Measurements from ENCODE around the gene PABPC1L. TPM values are rescaled to one million over a fixed set of nuclear protein-coding genes. Genes with fewer than 3 reads are reported as not detected.
A peak's percentile ranks its signal among the peaks of the same experiment; 100 is the strongest.

The PABPC1L gene
- total RNA-seq, 1 donor from 2014 or later: 211 TPM

DNA sequence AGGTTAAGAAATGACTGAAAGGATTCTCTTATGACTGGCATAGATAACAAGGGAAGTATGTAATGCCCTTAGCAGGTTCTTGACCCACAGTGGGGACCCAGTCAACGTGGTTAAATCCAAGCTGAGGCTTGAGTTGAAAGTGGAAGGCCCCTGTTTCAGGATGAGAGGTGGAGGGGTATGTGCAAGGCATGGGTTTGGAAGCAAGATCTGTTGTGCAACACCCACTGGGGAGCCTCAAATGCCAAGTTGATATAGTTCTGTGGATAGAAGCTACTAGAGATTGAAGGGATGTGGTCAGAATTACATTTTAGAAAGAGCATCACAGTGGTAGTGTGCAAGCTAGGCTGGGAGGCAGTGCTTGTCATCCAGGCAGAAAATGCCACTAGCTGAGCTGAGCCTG, 5.1 kb downstream of the PABPC1L start:
- peaks cover 13% of the 10 kb centered on the region for H3K36me3 Mint-ChIP-seq (ENCODE audit: insufficient read depth)
- no peak for DNase-seq (ENCODE audit: low spot score, unreplicated experiment)
- TF ChIP-seq, protein P1, sequence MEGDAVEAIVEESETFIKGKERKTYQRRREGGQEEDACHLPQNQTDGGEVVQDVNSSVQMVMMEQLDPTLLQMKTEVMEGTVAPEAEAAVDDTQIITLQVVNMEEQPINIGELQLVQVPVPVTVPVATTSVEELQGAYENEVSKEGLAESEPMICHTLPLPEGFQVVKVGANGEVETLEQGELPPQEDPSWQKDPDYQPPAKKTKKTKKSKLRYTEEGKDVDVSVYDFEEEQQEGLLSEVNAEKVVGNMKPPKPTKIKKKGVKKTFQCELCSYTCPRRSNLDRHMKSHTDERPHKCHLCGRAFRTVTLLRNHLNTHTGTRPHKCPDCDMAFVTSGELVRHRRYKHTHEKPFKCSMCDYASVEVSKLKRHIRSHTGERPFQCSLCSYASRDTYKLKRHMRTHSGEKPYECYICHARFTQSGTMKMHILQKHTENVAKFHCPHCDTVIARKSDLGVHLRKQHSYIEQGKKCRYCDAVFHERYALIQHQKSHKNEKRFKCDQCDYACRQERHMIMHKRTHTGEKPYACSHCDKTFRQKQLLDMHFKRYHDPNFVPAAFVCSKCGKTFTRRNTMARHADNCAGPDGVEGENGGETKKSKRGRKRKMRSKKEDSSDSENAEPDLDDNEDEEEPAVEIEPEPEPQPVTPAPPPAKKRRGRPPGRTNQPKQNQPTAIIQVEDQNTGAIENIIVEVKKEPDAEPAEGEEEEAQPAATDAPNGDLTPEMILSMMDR (IDR thresholded peaks at IDR 0.05; ENCODE audit: unreplicated experiment): no peak
- H3K4me3 Mint-ChIP-seq (ENCODE audit: low read depth): no peak overlapping the region
- H3K4me1 Mint-ChIP-seq (ENCODE audit: low read depth): peaks cover 11% of the 10 kb centered on the region
- peak overlapping the region; percentile 76 for H3K27ac Mint-ChIP-seq
- no peaks in the 10 kb centered on the region for H3K9me3 Mint-ChIP-seq (ENCODE audit: low read depth)
- no peaks in the 10 kb centered on the region for H3K27me3 Mint-ChIP-seq

GRCh38 chr20:44916586-44916985, 6.7 kb downstream of the PABPC1L start:
- H3K4me1 Mint-ChIP-seq (ENCODE audit: low read depth): peaks cover 6% of the 10 kb centered on the region
- no peak for DNase-seq (ENCODE audit: low spot score, unreplicated experiment)
- H3K4me3 Mint-ChIP-seq (ENCODE audit: low read depth): no peak overlapping the region
- H3K27me3 Mint-ChIP-seq: no peaks in the 10 kb centered on the region
- no peaks in the 10 kb centered on the region for H3K9me3 Mint-ChIP-seq (ENCODE audit: low read depth)
- H3K27ac Mint-ChIP-seq: no peak overlapping the region
- TF ChIP-seq, protein P1 (IDR thresholded peaks at IDR 0.05; ENCODE audit: unreplicated experiment): no peak
- peaks cover 13% of the 10 kb centered on the region for H3K36me3 Mint-ChIP-seq (ENCODE audit: insufficient read depth)

- H3K4me1 Mint-ChIP-seq (ENCODE audit: low read depth): no peaks in the 10 kb centered on the region
- peaks cover 13% of the 10 kb centered on the region for H3K36me3 Mint-ChIP-seq (ENCODE audit: insufficient read depth)
- H3K9me3 Mint-ChIP-seq (ENCODE audit: low read depth): no peaks in the 10 kb centered on the region
- no peak for DNase-seq (ENCODE audit: low spot score, unreplicated experiment)
- H3K27ac Mint-ChIP-seq: no peak overlapping the region
- H3K27me3 Mint-ChIP-seq: no peaks in the 10 kb centered on the region
- no peak overlapping the region for H3K4me3 Mint-ChIP-seq (ENCODE audit: low read depth)
- TF ChIP-seq, protein P1 (IDR thresholded peaks at IDR 0.05; ENCODE audit: unreplicated experiment): no peak
Measured at GRCh38 chr20:44917399-44917798, 7.5 kb downstream of the PABPC1L start.

GRCh38 chr20:44918342-44918741, 8.5 kb downstream of the PABPC1L start:
- no peaks in the 10 kb centered on the region for H3K4me1 Mint-ChIP-seq (ENCODE audit: low read depth)
- TF ChIP-seq, protein P1 (IDR thresholded peaks at IDR 0.05; ENCODE audit: unreplicated experiment): no peak
- no peaks in the 10 kb centered on the region for H3K27me3 Mint-ChIP-seq
- H3K9me3 Mint-ChIP-seq (ENCODE audit: low read depth): no peaks in the 10 kb centered on the region
- no peak overlapping the region for H3K4me3 Mint-ChIP-seq (ENCODE audit: low read depth)
- DNase-seq (ENCODE audit: low spot score, unreplicated experiment): no peak
- peaks cover 11% of the 10 kb centered on the region for H3K36me3 Mint-ChIP-seq (ENCODE audit: insufficient read depth)
- H3K27ac Mint-ChIP-seq: no peak overlapping the region

- Mint-ChIP-seq H3K4me1 (ENCODE audit: low read depth) (no peaks in the 10 kb centered on the region), H3K27me3 (no peaks in the 10 kb centered on the region), H3K4me3 (ENCODE audit: low read depth) (no peak overlapping the region), H3K36me3 (ENCODE audit: insufficient read depth) (peaks cover 9% of the 10 kb centered on the region), H3K9me3 (ENCODE audit: low read depth) (no peaks in the 10 kb centered on the region), H3K27ac (no peak overlapping the region)
- TF ChIP-seq, protein P1 (IDR thresholded peaks at IDR 0.05; ENCODE audit: unreplicated experiment): no peak
- no peak for DNase-seq (ENCODE audit: low spot score, unreplicated experiment)
Measured at GRCh38 chr20:44918761-44919160, 8.9 kb downstream of the PABPC1L start.

Measured in progenitor cell of endocrine pancreas (in vitro differentiated cells).